Activated CD4-positive, alpha-beta T cell treated with anti-CD3 and anti-CD28 coated beads for 24 hours (primary cell): ENCODE results near the gene TMEM117.
A peak's percentile ranks its signal among the peaks of the same experiment; 100 is the strongest.

Source experiments
- DNase-seq, 2 donors: peaks; one replicate each; pipeline ENCODE4 v3.0.0-alpha.2; 2020; ENCODE audit warnings: low read depth in 2 of 2

TMEM117 gene

DNA sequence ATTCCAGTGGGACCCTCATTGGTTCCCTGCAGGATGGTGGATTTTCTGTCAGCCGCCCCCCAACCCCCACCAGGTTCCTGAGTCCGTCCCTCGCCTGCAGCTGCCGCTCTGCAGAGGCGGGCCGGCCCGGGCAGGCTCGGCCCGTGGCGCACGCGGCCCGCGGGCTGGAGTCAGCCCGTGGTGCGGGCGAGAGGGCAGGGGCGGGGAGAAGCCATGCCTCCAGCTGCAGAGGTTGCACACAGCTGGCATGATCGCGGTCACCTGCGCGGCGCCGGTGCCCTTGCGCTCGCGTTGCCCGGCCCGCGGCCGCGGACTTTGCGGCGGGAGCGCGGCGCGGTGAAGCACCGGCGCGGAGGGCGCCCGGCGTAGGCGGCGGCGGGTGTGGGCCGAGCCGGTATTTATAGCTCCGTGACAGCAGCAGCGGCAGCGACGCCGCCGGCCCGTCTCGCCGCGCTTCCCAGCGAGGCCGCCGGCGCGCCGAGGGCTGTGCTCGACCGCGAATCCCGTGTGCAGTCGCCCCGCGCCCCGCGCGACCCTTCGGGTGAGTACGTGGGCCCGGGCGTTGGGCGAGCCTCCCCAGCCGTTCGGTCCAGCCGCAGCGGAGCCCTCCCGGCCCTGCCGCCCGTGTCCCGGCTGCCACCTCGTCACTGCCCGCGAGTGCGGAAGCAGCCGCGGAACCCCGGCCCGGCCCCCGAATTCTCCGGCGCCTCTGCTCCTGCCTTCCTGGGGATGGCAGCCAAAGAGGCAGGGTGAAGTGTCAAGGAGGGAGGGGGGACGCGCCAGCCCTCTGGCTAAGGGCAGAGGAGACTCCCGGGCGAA lies at the start of gene TMEM117:
Gene TMEM117, plus strand, starts transcription at position 426 of the 819 bp plus-strand sequence.
- peak; percentile 12 to 38 for DNase-seq

DNA sequence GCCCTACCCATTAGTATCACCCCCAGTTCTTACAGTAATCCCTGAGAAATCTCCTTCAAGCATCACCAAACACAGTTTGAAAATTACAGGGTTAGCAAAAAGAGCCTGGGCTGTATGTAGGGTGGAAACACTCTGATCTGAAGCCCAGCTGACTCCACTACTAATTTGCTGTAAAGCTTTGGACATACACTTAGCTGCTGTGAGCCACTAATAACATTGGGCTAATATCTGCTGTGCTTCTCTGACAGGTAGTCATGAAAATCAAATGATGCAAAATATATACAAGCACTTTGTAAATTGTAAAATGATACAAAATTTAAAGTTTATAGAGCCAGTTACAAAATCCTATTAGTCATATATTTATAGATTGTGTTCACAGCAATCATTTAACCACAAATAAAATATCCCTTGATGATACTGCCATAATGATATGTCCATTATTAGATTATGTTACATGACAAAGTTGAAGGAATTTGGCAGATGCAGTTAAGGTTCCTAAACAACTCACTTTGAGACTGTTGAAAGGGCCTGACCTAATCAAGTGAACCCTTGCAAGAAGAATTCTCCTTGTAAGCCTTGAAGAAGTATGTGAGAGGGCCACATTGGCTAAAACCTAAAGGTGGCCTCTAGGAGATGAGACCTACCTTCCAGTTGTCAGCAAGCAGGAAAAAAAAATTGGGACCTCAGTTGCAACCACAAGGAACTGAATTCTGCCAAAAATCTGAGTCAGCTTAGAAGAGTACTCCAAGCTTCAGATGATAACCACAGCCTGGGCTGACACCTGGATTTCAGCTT lies 48.8 kb upstream of the TMEM117 start:
- no peak for DNase-seq

DNA sequence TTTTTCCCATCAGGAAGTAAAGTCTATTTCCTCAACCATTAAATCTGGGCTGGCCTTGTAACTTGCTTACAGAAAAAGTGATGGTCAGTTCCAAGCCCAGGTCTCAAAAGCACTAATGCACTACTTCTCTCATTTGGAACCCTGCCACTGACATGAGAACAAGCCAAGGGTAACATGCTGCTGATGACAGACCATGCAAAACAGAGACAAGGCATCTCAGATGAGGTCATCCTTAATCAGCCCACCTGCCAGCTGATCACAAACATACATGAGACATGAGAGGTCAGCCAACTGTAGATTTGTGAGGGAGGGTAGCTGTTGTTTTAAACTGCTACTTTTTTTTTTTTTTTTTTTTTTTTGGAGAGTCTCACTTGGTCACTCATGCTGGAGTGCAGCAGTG lies 45.9 kb upstream of the TMEM117 start:
- no peak for DNase-seq

DNA sequence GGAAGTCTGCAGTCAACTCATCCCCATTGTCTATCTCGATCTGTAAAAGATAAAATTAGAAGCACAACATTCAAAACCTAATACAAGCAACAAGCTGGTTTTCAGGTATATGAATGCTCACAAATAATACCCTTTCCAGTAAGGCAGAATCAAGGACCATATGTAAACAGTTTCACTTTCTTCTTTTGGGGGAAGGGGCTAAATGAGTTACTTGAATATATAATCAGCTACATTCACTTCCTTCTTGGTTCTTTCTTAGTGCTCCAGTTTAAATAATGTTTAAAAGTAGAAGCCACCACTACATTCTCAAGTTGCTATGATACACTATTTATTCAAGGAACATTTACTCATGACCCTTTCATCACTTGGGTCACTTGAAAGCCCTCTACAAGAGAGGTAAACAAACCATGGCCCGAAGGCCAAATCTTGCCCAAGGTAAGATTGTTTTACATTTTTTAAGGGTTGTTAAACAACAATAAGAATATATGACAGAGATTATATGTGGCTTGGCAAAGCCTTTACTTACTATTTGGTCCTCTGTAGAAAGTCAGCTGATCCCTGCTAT lies 40.1 kb upstream of the TMEM117 start:
- no peak for DNase-seq

DNA sequence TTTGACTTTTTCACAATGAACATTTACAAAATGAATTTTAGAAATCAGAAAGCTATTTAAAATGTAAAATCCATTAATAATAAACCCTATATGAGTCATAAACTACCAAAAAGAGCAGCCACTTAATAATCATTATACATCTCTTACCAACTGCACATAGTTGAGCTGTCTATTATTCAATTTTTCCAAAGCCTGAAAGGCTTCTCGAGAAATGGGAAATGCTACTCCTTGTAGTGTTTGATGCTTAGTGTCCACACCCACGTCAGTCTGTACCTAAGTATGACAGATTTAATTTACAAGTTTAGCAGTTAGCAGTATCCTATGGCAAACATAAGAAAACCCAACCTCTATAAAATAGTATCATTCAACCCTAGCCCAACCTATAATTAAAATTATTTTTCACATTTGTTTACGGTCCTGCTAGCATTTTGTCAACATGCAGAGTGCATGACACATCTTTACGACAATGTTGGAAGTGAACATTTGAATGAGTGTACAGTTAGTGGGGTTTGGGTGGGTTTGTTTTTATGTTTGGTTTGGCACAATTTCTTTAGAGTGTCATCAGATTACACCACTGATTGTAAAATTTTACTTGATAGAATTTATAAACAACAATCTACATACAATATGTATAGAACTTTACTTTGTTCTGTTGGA lies 38.2 kb upstream of the TMEM117 start:
- DNase-seq = no peak

DNA sequence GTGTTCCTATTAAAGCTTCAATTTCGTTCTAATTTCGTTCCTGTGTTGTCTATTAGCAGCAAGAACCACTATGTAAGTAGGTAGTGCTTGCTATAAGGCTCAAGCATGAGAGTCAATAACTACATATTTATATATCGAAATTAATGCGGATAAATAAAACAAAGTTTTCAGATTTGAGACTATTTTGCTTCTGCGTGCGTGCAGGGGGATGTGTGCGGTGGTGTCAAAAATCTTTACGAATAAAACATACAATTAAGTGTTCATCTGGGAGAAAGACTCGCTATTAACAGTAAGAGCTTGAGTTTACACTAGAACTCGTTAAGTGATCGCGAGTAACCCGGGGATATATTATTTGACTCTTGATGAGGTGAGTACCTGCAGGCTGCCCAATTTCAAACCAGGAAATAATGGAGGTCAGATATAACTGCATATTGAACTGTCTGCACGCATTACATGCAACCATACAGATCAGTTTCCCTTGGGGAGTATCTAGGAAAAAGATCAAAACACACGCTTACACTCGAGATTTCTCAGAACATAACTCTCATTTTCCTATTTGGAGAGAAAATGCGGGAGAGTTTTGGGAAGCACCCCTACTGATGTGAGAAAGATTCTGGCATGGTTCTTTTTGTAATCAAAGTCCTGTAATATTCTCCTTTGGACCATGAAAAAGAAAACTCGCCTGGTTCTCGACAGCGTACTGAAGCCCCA lies 30.6 kb upstream of the TMEM117 start:
- no peak for DNase-seq

DNA sequence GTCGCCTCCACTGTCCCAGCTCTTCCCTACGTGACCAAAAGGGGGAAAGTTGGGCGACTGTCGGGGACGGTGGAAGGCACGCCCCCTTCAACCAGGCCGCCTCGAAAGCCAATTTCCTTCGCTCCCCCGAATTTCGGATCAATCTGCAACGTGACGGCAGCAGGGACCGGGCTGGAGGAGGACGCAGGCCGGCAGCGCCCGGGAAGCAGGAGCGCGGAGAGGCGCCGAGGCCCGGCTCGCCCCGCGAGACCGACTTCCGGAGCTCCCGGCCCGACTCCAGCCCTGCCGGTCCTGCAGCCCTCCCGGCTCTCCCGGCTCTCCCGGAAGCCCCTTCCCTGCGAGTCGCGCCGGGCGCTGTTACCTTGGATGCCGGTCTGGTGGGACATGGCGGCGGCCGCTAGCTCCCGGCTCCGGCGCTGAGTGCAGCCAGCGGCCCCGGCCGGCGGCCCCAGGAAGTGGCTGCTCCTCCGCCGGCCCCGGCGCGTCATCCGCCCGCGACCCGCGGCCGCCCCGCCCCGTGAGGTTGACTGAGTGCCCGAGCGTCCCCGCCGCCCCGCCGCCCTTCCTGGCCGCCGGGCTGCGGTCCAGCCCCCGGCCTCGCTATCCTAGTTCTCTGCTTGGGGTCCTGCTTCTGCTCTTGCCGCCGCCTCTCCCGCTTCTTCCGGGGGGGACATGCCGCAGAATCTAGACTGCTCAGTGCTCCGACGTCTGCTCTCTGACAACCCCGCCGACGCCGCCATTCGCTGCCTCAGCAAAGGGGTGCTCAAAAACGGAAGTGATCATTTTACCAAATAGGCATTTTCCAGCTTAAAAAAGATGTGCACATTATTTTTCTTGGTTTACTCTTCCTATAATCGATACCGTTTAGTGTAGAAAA lies 29.8 kb upstream of the TMEM117 start, which contains the start of gene TWF1:
Gene TWF1, minus strand, starts transcription at position 458 of the 877 bp plus-strand sequence. Its CDS starts 72 bp downstream, at position 386.
- peak; percentile 72 to 77 for DNase-seq

DNA sequence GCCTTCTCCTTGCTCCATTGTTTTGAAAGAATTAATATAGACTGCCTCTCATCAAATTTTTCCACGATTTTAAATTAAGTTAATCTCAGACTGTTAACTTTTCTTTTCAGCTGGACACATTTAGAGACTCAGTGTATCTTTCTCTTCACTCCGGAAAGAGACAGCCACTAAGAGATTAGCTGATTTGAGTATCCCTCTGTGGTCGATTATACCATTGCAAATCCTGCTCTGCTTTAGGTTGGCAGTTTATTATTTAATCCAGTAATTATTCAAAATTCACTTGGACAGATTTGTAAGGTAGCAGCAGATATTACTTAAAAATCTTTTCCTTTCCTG lies 29.2 kb upstream of the TMEM117 start:
- DNase-seq = no peak

DNA sequence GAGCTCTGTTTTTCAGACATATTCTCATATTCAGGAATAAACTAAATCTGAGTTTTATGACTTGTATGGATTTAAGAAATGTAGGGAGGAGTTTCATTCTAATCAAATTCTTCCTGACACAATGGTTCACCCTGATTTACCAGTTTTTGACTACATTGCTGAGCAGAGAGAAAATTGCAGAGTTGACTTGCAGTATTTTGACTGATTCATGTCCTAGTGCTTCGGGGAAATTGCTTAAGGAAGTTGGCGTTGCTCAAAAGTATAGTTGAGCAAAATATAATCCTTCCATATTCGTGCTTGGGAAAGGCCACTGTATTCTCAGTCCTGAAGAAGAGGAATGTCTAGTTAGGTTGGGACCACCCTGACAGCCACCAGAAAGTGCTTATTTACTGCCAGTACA lies 28.5 kb upstream of the TMEM117 start:
- DNase-seq = no peak

DNA sequence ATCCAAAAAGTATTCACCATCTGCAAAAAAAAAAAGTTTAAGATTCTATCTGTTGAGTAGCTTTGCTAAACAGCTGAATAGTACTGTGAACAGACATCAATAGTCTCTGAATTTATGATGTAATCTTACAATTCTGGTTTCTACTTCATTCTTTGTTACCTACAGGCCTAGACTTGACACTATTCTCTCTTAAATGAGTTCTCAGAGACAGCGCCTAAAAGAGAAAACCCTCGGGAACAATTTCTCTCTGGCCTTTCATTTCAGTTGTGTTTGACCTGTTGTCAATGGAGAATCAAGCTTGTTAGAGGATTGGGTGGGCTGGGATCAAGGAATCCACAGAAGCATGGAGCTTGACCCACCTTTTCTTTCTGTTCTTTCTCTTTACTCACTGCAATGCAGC lies 23.8 kb upstream of the TMEM117 start:
- DNase-seq = no peak

DNA sequence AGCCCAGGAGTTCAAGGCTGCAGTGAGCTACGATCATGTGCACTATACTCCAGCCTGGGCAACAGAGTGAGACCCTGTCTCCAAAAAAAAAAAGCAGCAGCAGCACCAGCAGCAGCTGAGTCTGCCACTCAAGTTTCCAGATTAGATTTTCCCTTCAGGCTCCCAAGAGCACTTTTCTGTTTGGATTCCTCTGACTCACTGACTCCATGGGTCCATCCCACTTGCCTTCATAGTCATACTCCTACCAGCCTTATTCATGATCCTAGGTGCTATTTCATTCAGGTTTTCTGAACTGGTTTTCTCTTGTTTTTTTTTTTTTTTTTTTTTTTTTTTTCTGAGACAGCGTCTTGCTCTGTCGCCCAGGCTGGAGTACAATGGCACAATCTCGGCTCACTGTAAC lies 23.0 kb upstream of the TMEM117 start:
- DNase-seq = no peak

DNA sequence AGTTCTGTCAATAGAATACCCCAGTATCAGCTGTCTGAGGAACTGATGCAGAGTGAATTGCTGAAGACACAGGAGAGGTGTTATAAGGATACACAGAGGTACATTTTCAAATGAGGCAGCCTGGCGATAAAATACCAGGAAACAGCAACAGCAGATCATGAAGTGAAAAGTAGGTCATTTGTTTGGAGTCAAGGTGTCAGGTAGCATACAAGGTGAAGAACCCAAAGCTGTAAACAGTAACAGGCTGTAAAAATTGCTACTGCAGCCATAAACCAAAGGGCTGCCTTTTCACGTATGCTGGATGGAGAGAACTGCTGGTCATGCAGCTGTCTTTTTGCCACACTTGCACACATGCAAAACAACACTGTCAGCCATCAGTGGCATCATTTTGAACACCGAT lies 20.5 kb upstream of the TMEM117 start:
- DNase-seq = no peak

DNA sequence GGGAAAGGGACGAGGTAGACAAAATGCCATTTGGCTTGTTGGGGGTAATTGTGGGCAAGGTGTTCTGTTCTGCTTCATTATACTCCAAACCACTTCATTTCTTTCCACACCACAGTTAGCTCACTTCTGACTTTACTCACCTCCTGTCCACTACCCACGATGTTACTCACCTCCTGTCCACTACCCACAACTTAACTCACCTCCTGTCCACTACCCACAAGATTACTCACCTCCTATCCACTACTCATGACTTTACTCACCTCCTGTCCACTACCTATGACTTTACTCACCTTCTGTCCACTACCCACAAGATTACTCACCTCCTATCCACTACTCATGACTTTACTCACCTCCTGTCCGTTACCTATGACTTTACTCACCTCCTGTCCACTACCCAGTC lies 19.7 kb upstream of the TMEM117 start:
- no peak for DNase-seq

DNA sequence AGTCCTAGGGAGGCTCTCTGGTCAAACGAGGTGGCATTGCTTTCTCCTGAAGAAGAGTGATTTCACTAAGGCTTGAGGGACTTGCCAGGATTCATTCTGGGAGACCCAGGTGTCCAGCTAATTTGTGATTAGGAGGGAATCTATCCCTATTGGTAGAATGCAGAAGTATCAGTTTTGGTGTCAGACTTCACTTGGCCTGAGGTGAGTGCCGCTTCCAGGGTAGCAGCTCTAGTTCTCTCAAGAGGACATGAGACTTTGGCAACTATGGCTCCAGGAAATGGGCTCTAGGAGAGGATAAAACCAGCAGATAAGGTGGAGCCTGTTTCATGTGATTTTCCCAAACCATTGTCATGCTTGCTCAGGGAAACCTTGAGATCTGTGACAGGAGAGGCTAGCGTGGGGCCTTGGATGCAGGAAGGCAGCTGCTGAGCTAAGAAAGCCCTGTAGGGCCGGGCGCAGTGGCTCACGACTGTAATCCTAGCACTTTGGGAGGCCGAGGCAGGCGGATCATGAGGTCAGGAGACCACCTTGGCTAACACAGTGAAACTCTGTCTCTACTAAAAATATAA lies 11.6 kb upstream of the TMEM117 start:
- DNase-seq = no peak

DNA sequence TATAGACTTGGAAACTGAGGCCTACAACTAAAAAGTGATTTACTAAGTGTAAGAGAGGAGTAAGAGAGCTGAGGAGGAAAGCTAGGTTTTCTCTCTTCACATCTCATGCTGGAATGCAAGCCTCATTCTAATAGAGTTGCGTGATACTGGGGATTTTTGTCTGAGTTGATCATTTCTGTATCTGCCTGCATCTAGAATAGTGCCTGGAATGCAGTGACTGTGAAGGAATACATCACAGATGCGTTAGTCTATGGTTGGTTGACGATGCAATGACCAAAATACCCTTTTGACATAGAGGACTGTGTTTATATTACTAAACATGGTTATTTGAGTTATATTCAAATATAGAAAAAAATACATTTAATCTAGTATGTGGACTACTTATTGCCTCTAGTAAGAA lies 9.2 kb upstream of the TMEM117 start:
- DNase-seq = no peak

DNA sequence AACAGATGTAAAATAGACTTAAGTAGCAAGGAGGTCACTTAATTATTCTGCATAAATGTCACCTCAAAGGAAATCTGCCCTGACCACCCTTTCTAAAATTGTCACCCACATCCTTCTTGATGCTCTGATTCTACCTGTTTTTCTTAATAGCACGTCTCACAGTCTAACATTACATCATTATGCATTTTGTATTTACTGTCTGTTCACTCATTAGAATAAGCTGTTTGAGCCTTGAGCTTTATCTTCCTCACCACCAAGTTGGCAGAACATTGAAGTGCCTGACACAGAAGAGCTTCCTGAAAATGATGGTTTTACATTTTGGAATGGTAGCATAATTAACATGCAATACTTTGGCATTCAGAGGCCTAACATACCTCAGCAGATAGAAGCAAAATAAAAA lies 8.8 kb upstream of the TMEM117 start:
- no peak for DNase-seq

DNA sequence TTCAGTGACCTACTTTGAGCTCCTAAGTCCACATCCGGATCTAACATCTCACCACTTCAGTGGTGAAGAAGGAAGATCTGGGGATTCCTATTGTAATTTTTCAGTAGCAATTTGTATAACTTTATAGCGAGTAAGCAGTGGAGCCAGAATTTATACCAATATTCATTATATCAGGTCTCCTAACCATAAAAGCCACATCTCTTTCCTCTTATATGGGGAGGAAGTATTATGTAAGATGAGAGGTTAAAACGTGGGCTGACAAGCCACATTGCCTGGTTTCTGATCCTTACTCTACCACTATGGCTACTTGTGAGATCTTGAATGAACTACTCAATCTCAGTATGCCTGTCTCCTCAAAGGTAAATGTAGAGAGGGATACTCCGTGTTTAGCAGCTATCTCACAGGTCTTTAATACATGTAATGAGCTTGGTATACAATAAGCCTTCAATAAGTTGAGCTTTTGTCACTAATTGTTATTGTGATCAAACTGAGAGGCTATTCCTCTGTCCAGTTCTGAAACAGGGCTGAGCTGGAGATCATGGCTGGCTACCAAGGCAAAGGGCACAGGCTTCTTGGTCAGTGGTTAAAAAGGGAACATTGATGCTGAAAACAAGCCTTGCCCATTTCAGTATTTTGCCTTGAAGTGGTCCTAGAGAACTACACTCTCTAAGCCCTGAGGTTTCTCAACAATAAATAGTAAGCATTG lies 3.3 kb upstream of the TMEM117 start:
- DNase-seq = no peak

DNA sequence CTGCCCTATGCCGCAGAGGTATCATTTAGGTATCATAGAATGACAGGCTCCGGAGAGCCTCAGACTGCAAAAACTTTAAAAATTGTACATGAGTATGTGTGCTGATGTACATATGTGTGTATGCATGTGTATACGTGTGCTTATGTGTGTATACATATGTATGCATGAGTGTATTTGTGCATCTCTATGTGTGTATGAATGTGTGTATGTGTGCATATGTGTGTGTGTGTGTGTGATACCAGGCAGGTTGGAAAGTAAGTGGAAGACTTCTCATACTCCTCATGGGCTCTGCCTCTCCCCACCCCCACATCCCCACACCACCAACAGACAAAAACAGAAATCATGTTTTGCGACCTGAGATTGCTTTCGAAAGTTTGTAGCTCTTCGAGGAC lies 621 bp upstream of the TMEM117 start:
- DNase-seq = no peak

DNA sequence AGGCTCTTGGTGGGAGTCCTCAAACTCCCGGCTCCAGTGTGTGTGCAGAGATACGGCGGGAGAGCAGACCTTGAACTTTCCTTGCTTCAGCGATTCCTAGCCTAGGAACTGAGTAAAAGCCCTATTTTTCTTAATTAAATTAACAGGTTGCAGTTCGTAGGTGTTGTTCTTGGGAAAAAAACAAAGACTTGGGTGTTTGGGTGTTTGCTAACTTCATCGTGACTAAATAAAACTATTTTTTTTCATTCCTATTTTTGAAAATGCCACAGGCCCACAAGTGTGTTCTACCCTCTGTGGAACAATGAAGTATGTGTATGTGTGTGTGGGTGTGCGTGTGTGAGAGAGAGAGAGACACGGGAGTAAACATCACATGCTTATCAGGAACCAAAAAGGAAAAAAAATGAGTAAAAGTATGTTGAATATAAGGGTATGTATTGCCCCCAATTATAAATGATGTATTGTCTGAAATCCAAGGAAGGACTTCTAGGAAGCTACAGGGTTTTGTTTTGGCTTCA lies 651 bp downstream of the TMEM117 start:
- DNase-seq = no peak
